H1 (cell line): ENCODE results near the gene ABCA1. TPM values are rescaled to one million over a fixed set of nuclear protein-coding genes. Genes with fewer than 3 reads are reported as not detected.

Experiments used
- BCL11A ChIP-seq, 2 experiments: IDR thresholded peaks; one replicate each; pipeline ENCODE4 v1.6.1; 2011; ENCODE audit warnings: low read depth in 2 of 2, low read length in 2 of 2, mild to moderate bottlenecking in 2 of 2
- CHD2 ChIP-seq: IDR thresholded peaks from 2 replicates; pipeline ENCODE4 v1.6.1; 2012; ENCODE audit warnings: low read length, improper control_type of control experiment
- EP300 ChIP-seq, 2 experiments: IDR thresholded peaks; 1 replicate in 1 of 2; 2 replicates in 1 of 2; pipeline ENCODE4 v1.6.1; 2011 to 2012; ENCODE audit warnings: low read depth in 2 of 2, low read length in 2 of 2, mild to moderate bottlenecking in 2 of 2, borderline replicate concordance in 1 of 2, inconsistent platforms in 1 of 2, moderate library complexity in 1 of 2
- FOSL1 ChIP-seq: IDR thresholded peaks from 2 replicates; pipeline ENCODE4 v1.6.1; 2011; ENCODE audit warnings: mild to moderate bottlenecking, low read depth, low read length, moderate library complexity; ENCODE audit not compliant: insufficient read depth
- GABPA ChIP-seq: IDR thresholded peaks from 2 replicates; pipeline ENCODE4 v1.6.1; 2011; ENCODE audit warnings: mild to moderate bottlenecking, low read length, moderate library complexity, borderline replicate concordance; ENCODE audit not compliant: insufficient read depth
- HDAC2 ChIP-seq, 2 experiments: fragments of 300-600 bp in 1 of 2; sonication (generic) in 1 of 2; IDR thresholded peaks; 2 replicates each; pipeline ENCODE4 v1.6.1; 2011 to 2012; ENCODE audit warnings: low read depth in 2 of 2, low read length in 2 of 2, mild to moderate bottlenecking in 2 of 2, moderate library complexity in 2 of 2, borderline replicate concordance in 1 of 2, inconsistent platforms in 1 of 2
- JUN ChIP-seq: IDR thresholded peaks from 2 replicates; pipeline ENCODE4 v1.6.1; 2011; ENCODE audit warnings: low read depth, mild to moderate bottlenecking, improper control_type of control experiment, low read length
- KDM1A ChIP-seq: fragments of 200-600, 300-600 bp; sonication (generic); IDR thresholded peaks from 2 replicates; pipeline ENCODE4 v1.7.1; 2016; ENCODE audit warnings: mild to moderate bottlenecking, low read length, borderline replicate concordance
- KDM4A ChIP-seq: IDR thresholded peaks from one replicate; pipeline ENCODE4 v1.7.1; 2012; ENCODE audit warnings: low read depth, mild to moderate bottlenecking, moderate library complexity, low read length, inconsistent platforms; ENCODE audit not compliant: severe bottlenecking
- NANOG ChIP-seq: IDR thresholded peaks from 2 replicates; pipeline ENCODE4 v1.6.1; 2011; ENCODE audit warnings: low read length, low read depth, mild to moderate bottlenecking, inconsistent platforms; ENCODE audit not compliant: insufficient read depth, poor library complexity, severe bottlenecking
- NRF1 ChIP-seq: IDR thresholded peaks from 2 replicates; pipeline ENCODE4 v1.6.1; 2011; ENCODE audit warnings: mild to moderate bottlenecking, low read depth, low read length, improper control_type of control experiment
- PHF8 ChIP-seq: fragments of 200-600 bp; sonication (generic); conservative IDR thresholded peaks from 2 replicates; pipeline ENCODE4 v1.7.1; 2012; ENCODE audit warnings: low read depth, mild to moderate bottlenecking, inconsistent platforms, low read length, moderate library complexity
- POLR2A ChIP-seq, 2 experiments: IDR thresholded peaks; 1 replicate in 1 of 2; 2 replicates in 1 of 2; pipeline ENCODE4 v1.6.1; 2011; ENCODE audit warnings: low read depth in 2 of 2, low read length in 2 of 2, mild to moderate bottlenecking in 2 of 2; ENCODE audit errors: control extremely low read depth in 1 of 2
- POLR2AphosphoS5 ChIP-seq: IDR thresholded peaks from 2 replicates; pipeline ENCODE4 v1.6.1; 2011; ENCODE audit warnings: low read depth, low read length
- RAD21 ChIP-seq, 2 experiments: IDR thresholded peaks in 1 of 2; conservative IDR thresholded peaks in 1 of 2; 2 replicates each; pipeline ENCODE4 v1.6.1; 2011; ENCODE audit warnings: low read depth in 2 of 2, low read length in 2 of 2, improper control_type of control experiment in 1 of 2, inconsistent platforms in 1 of 2, mild to moderate bottlenecking in 1 of 2, moderate library complexity in 1 of 2
- SAP30 ChIP-seq: fragments of 300-600 bp; sonication (generic); IDR thresholded peaks from 2 replicates; pipeline ENCODE4 v1.7.1; 2012; ENCODE audit warnings: low read length, moderate library complexity, mild to moderate bottlenecking, inconsistent platforms; ENCODE audit not compliant: insufficient read depth, insufficient replicate concordance
- SIX5 ChIP-seq: IDR thresholded peaks from 2 replicates; pipeline ENCODE4 v1.6.1; 2011; ENCODE audit warnings: mild to moderate bottlenecking, low read depth, low read length
- SRF ChIP-seq: IDR thresholded peaks from 2 replicates; pipeline ENCODE4 v1.6.1; 2011; ENCODE audit warnings: mild to moderate bottlenecking, low read depth, low read length, moderate library complexity
- SUZ12 ChIP-seq: fragments of 200-600 bp; sonication (generic); IDR thresholded peaks from 2 replicates; pipeline ENCODE4 v1.6.1; 2012; ENCODE audit warnings: mild to moderate bottlenecking, inconsistent platforms, low read length, moderate library complexity, mixed read lengths
- ZNF274 ChIP-seq: IDR thresholded peaks from 2 replicates; pipeline ENCODE4 v1.7.0; 2012; ENCODE audit warnings: low read length, borderline replicate concordance; ENCODE audit errors: extremely low read depth
- polyA plus RNA-seq, 7 experiments: library from polyadenylated mRNA; depleted of rRNA in 3 of 7; stranded (reverse) in 5 of 7; unstranded in 2 of 7; fragments of >200 nt in 5 of 7; fragments of 200-250 nt in 2 of 7; gene quantifications; 1 replicate in 5 of 7; 2 replicates in 1 of 7; 4 replicates in 1 of 7; pipeline versions ENCODE4 v1.2.1 to v1.2.3, GENCODE V29; 2011 to 2013; ENCODE audit warnings: missing spikeins in 2 of 7, mixed read lengths in 2 of 7
- total RNA-seq: library from RNA; stranded (reverse); fragmentation: NEBNext Ultra II Directional; extraction: Animal tissue kit (Norgen Biotek cat#: 25700); gene quantifications from 2 replicates; pipeline ENCODE4 v1.2.1, GENCODE V29; 2021

ABCA1 gene
- total and polyA plus RNA-seq, 2 of the 8 experiments (the other 6 are each of a cell fraction or from before 2014, with no cell fraction given) = 6.9 to 7.8 TPM

DNA sequence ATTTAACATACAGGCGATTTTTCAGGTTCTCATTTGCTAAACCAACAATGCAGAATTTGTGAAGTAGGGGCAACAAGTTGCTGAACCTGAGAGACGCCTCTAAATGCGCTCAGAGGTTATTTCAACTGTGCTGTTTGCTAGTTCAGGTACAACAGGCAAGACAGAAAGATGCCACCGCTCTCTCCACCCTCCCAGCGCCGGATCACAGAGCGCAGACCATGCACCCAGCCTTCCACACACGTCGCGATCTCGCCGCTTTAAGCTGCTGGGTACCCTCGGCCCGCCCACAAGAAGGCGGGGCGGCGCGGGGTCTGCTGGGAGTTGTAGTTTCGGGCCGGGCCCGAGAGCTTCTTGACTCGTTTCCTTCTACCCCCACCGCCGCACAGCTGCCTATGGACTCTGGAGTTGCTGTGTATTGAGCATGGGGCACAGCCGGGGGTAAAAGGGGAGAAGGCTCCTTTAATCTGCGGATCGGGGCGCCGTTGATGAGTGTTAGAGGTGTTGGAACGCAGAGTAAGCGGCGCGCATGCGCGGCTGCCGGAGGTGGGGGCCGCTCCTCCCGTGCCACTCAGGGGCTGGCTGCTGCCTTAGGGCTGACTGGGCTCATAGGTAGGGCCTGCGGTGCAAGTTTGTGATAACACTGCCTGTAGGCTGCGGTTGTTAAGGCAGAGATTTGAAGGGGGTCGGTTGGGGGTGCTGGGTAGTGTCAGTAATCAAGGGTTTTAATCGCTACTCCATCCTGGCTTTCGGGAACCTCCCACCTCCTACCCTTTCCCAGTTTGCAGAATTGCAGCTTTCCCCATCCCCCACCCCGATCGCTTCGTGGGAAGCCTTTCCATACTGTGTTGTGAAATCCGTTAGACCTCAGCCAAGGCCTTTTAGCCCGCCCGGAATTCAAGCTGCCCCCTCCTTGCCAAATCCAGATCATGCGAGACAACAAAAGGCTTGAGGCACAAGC, 40.3 kb upstream of the ABCA1 start (continued):
- TF ChIP-seq NANOG (peak; percentile 28), KDM4A (peak; percentile 79), BCL11A (IDR thresholded peaks at IDR 0.05; ENCODE audit: low read depth in 2 of 2, low read length in 2 of 2) (no peak), GABPA (no peak), POLR2AphosphoS5 (peak; percentile 54; the same call in 1 of the 2 replicates), NRF1 (peak; percentile 77), HDAC2 (IDR thresholded peaks at IDR 0.05; ENCODE audit: borderline replicate concordance in 1 of 2, low read depth in 2 of 2, low read length in 2 of 2) (peak in 1 of 2 experiments; percentile 64; a peak in 1 of 4 replicates), SAP30 (no peak), RAD21 (IDR thresholded peaks at IDR 0.05 in 1 of 2, conservative IDR thresholded peaks at IDR 0.05 in 1 of 2; ENCODE audit: low read depth in 2 of 2, low read length in 2 of 2) (0 out of 4 replicates have a peak, but pooled peaks have one; percentile 0 to 8), FOSL1 (no peak), SIX5 (peak; percentile 78), SUZ12 (no peak), KDM1A (peak; percentile 78; the same call in 1 of the 2 replicates), SRF (no peak), CHD2 (0 out of 2 replicates have a peak, but pooled peaks have one; percentile 31), PHF8 (peak; percentile 41), EP300 (IDR thresholded peaks at IDR 0.05; ENCODE audit: borderline replicate concordance in 1 of 2, low read depth in 2 of 2, low read length in 2 of 2) (peak in 1 of 2 experiments; percentile 24; a peak in 1 of 3 replicates), JUN (no peak), POLR2A (IDR thresholded peaks at IDR 0.05; ENCODE audit: control extremely low read depth in 1 of 2, low read depth in 2 of 2, low read length in 2 of 2) (peak in 1 of 2 experiments; percentile 50; a peak in 1 of 3 replicates), ZNF274 (no peak)
